ENCODE data around the gene KRT37. TPM values are rescaled to one million over a fixed set of nuclear protein-coding genes. Genes with fewer than 3 reads are reported as not detected.

Gene KRT37
- total RNA-seq, 1 donor from 2014 or later = not detected

GRCh38 chr17:41444186-41444585 lies 19.8 kb upstream of the KRT37 start:
- H3K4me3 ChIP-seq (ENCODE audit: low read depth, low read length) = no peak overlapping the region
- FAIRE-seq (no peak), DNase-seq (ENCODE audit: low read depth) (no peak)
- H3K27me3 ChIP-seq (ENCODE audit: control insufficient read depth, insufficient read depth, low read length) = no peaks in the 10 kb centered on the region
- TF ChIP-seq, protein P1, sequence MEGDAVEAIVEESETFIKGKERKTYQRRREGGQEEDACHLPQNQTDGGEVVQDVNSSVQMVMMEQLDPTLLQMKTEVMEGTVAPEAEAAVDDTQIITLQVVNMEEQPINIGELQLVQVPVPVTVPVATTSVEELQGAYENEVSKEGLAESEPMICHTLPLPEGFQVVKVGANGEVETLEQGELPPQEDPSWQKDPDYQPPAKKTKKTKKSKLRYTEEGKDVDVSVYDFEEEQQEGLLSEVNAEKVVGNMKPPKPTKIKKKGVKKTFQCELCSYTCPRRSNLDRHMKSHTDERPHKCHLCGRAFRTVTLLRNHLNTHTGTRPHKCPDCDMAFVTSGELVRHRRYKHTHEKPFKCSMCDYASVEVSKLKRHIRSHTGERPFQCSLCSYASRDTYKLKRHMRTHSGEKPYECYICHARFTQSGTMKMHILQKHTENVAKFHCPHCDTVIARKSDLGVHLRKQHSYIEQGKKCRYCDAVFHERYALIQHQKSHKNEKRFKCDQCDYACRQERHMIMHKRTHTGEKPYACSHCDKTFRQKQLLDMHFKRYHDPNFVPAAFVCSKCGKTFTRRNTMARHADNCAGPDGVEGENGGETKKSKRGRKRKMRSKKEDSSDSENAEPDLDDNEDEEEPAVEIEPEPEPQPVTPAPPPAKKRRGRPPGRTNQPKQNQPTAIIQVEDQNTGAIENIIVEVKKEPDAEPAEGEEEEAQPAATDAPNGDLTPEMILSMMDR (IDR thresholded peaks at IDR 0.05; ENCODE audit: insufficient read depth, low read length, severe bottlenecking) = no peak
- no peaks in the 10 kb centered on the region for H3K36me3 ChIP-seq (ENCODE audit: control insufficient read depth, insufficient read depth, low read length)

- no peak overlapping the region for H3K4me3 ChIP-seq (ENCODE audit: low read depth, low read length)
- no peaks in the 10 kb centered on the region for H3K27me3 ChIP-seq (ENCODE audit: control insufficient read depth, insufficient read depth, low read length)
- FAIRE-seq (peak; percentile 18), DNase-seq (ENCODE audit: low read depth) (no peak)
- H3K36me3 ChIP-seq (ENCODE audit: control insufficient read depth, insufficient read depth, low read length) = no peaks in the 10 kb centered on the region
- TF ChIP-seq, protein P1 (IDR thresholded peaks at IDR 0.05; ENCODE audit: insufficient read depth, low read length, severe bottlenecking) = no peak
These were observed 18.4 kb upstream of the KRT37 start for GRCh38 chr17:41442739-41443138.

DNA sequence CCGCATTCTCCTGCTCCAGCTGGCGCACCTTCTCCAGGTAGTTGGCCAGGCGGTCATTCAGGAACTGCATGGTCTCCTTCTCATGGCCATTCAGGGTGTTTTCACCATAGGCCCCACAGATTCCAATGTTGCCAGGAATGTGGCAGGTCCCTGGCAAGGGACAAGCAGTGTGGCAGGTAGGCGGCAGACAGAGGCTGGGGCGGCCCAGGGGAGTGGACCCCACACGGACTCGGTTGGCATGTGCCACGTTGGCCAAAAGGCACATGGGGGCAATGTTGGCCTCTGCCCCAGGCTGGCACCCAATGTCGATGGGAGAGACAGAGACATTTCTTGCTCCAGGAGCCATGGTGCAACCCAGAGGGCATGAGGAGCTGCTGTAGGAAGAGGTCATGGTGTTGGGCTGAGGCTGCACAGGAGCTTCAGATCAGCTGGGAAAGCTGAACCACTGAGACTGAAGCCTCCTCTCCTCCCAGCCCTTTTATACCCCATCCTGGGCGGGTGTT lies 16.2 kb upstream of the KRT37 start, which contains the start of gene KRT38:
Gene KRT38 (minus strand): TSS at position 453 of the 503 bp plus-strand sequence. CDS start 62 bp downstream, at position 391.
- no peak for DNase-seq (ENCODE audit: low read depth)
- TF ChIP-seq, protein P1 (IDR thresholded peaks at IDR 0.05; ENCODE audit: insufficient read depth, low read length, severe bottlenecking) = no peak
- Histone ChIP-seq H3K27me3 (ENCODE audit: control insufficient read depth, insufficient read depth, low read length) (no peaks in the 10 kb centered on the region), H3K36me3 (ENCODE audit: control insufficient read depth, insufficient read depth, low read length) (no peaks in the 10 kb centered on the region), H3K4me3 (ENCODE audit: low read depth, low read length) (no peak within 1 kb of the TSS)
- FAIRE-seq = no peak

GRCh38 chr17:41439375-41439774 lies 15.0 kb upstream of the KRT37 start:
- DNase-seq (ENCODE audit: low read depth) (peak; percentile 76), FAIRE-seq (peak; percentile 36)
- Histone ChIP-seq H3K4me3 (ENCODE audit: low read depth, low read length) (no peak overlapping the region), H3K27me3 (ENCODE audit: control insufficient read depth, insufficient read depth, low read length) (no peaks in the 10 kb centered on the region), H3K36me3 (ENCODE audit: control insufficient read depth, insufficient read depth, low read length) (no peaks in the 10 kb centered on the region)
- TF ChIP-seq, protein P1 (IDR thresholded peaks at IDR 0.05; ENCODE audit: insufficient read depth, low read length, severe bottlenecking) = no peak

GRCh38 chr17:41437769-41438168 lies 13.4 kb upstream of the KRT37 start:
- DNase-seq (ENCODE audit: low read depth) = no peak
- peak; percentile 36 for FAIRE-seq
- TF ChIP-seq, protein P1 (IDR thresholded peaks at IDR 0.05; ENCODE audit: insufficient read depth, low read length, severe bottlenecking) = no peak

GRCh38 chr17:41437254-41437653 lies 12.9 kb upstream of the KRT37 start:
- no peak for DNase-seq (ENCODE audit: low read depth)
- no peak for FAIRE-seq
- Histone ChIP-seq H3K27me3 (ENCODE audit: control insufficient read depth, insufficient read depth, low read length) (no peaks in the 10 kb centered on the region), H3K4me3 (ENCODE audit: low read depth, low read length) (no peak overlapping the region), H3K36me3 (ENCODE audit: control insufficient read depth, insufficient read depth, low read length) (no peaks in the 10 kb centered on the region)
- TF ChIP-seq, protein P1 (IDR thresholded peaks at IDR 0.05; ENCODE audit: insufficient read depth, low read length, severe bottlenecking) = no peak

More at GRCh38 chr17:41437769-41438168, 13.4 kb upstream of the KRT37 start:
- H3K4me3 ChIP-seq (ENCODE audit: low read depth, low read length) = no peak overlapping the region
- no peaks in the 10 kb centered on the region for H3K36me3 ChIP-seq (ENCODE audit: control insufficient read depth, insufficient read depth, low read length)
- no peaks in the 10 kb centered on the region for H3K27me3 ChIP-seq (ENCODE audit: control insufficient read depth, insufficient read depth, low read length)

All from bronchial epithelial cell (primary cell).